ENCODE data around the gene OTOP3. TPM values are rescaled to one million over a fixed set of nuclear protein-coding genes. Genes with fewer than 3 reads are reported as not detected.
"Not testable (repeated sequence)": the region's sequence is repeated elsewhere in the genome, so short reads cannot be mapped to it uniquely, and the experiment has no call there.

Gene OTOP3
- total RNA-seq, 1 experiment from 2014 or later: not detected

- Histone ChIP-seq H3K4me1 (replicated peaks; ENCODE audit: insufficient read depth) (peaks cover 20% of the 10 kb centered on the region), H3K4me2 (no peak overlapping the region), H3K9me3 (ENCODE audit: insufficient read depth, low read depth) (no peaks in the 10 kb centered on the region), H3K27me3 (ENCODE audit: insufficient read depth, low read depth) (0 out of 2 replicates have a peak, but pooled peaks cover 8% of the 10 kb centered on the region), H3K4me3 (no peak overlapping the region), H3K36me3 (ENCODE audit: low read depth) (no peaks in the 10 kb centered on the region), H3K27ac (no peak overlapping the region), H4K20me1 (ENCODE audit: insufficient read depth) (no peaks in the 10 kb centered on the region), H3K9me2 (ENCODE audit: insufficient read depth) (no peaks in the 10 kb centered on the region), H2AFZ (no peak overlapping the region), H3K79me2 (ENCODE audit: low read depth) (no peaks in the 10 kb centered on the region), H3F3A (ENCODE audit: insufficient read depth, low read depth) (peaks cover 11% of the 10 kb centered on the region; the same call in 1 of the 2 replicates)
- DNase-seq: no peak
- CTCF ChIA-PET: no interaction called here
- intact Hi-C loops (cut with micrococcal nuclease; ENCODE audit: unreplicated experiment): no loop called here
- TF ChIP-seq, protein P1, sequence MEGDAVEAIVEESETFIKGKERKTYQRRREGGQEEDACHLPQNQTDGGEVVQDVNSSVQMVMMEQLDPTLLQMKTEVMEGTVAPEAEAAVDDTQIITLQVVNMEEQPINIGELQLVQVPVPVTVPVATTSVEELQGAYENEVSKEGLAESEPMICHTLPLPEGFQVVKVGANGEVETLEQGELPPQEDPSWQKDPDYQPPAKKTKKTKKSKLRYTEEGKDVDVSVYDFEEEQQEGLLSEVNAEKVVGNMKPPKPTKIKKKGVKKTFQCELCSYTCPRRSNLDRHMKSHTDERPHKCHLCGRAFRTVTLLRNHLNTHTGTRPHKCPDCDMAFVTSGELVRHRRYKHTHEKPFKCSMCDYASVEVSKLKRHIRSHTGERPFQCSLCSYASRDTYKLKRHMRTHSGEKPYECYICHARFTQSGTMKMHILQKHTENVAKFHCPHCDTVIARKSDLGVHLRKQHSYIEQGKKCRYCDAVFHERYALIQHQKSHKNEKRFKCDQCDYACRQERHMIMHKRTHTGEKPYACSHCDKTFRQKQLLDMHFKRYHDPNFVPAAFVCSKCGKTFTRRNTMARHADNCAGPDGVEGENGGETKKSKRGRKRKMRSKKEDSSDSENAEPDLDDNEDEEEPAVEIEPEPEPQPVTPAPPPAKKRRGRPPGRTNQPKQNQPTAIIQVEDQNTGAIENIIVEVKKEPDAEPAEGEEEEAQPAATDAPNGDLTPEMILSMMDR (conservative IDR thresholded peaks at IDR 0.05): no peak
- no peak for TF ChIP-seq EZH2 (IDR thresholded peaks at IDR 0.05; ENCODE audit: low read depth)
- BruUV-seq (replicated peaks): no TSS peak
- POLR2A ChIA-PET (ENCODE audit: unreplicated experiment): no interaction called here
Observed at GRCh38 chr17:74904687-74905409, 30.9 kb upstream of the OTOP3 start.

GRCh38 chr17:74906214-74906793 lies 29.4 kb upstream of the OTOP3 start:
- intact Hi-C loops (cut with micrococcal nuclease; ENCODE audit: unreplicated experiment); H3K9me2 ChIP-seq (ENCODE audit: insufficient read depth); H3K9me3 ChIP-seq (ENCODE audit: insufficient read depth, low read depth); H3K79me2 ChIP-seq (ENCODE audit: low read depth); BruUV-seq (replicated peaks); H3K27ac ChIP-seq; H3K36me3 ChIP-seq (ENCODE audit: low read depth); H3K4me3 ChIP-seq; DNase-seq; H3K27me3 ChIP-seq (ENCODE audit: insufficient read depth, low read depth); POLR2A ChIA-PET (ENCODE audit: unreplicated experiment); H3K4me2 ChIP-seq; H2AFZ ChIP-seq; H4K20me1 ChIP-seq (ENCODE audit: insufficient read depth): not testable (repeated sequence)
- peaks cover 20% of the 10 kb centered on the region for H3K4me1 ChIP-seq (replicated peaks; ENCODE audit: insufficient read depth)
- CTCF ChIA-PET: interaction anchor here (0.7 kb wide), 1 partner anchor 18 kb away, joined by 3 read pairs; no protein-coding TSS in a partner anchor
- H3F3A ChIP-seq (ENCODE audit: insufficient read depth, low read depth): peaks cover 11% of the 10 kb centered on the region; the same call in 1 of the 2 replicates

DNA sequence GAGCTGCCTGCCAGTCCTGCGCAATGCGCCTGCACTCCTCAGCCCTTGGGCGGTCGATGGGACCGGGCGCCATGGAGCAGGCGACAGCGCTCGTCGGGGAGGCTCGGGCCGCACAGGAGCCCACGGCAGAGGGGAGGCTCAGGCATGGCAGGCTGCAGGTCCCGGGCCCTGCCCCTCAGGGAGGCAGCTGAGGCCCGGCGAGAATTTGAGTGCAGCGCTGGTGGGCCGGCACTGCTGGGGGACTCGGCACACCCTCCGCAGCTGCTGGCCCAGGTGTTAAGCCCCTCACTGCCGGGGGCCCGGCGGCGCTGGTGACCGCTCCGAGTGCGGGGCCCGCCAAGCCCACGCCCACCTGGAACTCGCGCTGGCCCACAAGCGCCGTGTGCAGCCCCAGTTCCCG lies 28.7 kb upstream of the OTOP3 start:
- H3K9me3 ChIP-seq (ENCODE audit: insufficient read depth, low read depth): no peaks in the 10 kb centered on the region
- no peak overlapping the region for H3K27ac ChIP-seq
- no peak for DNase-seq
- POLR2A ChIA-PET (ENCODE audit: unreplicated experiment): no interaction called here
- no peaks in the 10 kb centered on the region for H3K9me2 ChIP-seq (ENCODE audit: insufficient read depth)
- H3K27me3 ChIP-seq (ENCODE audit: insufficient read depth, low read depth): no peaks in the 10 kb centered on the region
- H4K20me1 ChIP-seq (ENCODE audit: insufficient read depth): no peaks in the 10 kb centered on the region
- peaks cover 11% of the 10 kb centered on the region; the same call in 1 of the 2 replicates for H3F3A ChIP-seq (ENCODE audit: insufficient read depth, low read depth)
- H3K79me2 ChIP-seq (ENCODE audit: low read depth): no peaks in the 10 kb centered on the region
- CTCF ChIA-PET: no interaction called here
- no peak overlapping the region for H3K4me3 ChIP-seq
- H3K4me2 ChIP-seq: no peak overlapping the region
- TF ChIP-seq, protein P1 (conservative IDR thresholded peaks at IDR 0.05): no peak
- no peak for TF ChIP-seq EZH2 (IDR thresholded peaks at IDR 0.05; ENCODE audit: low read depth)
- H3K36me3 ChIP-seq (ENCODE audit: low read depth): no peaks in the 10 kb centered on the region
- BruUV-seq (replicated peaks): no TSS peak
- H3K4me1 ChIP-seq (replicated peaks; ENCODE audit: insufficient read depth): peaks cover 20% of the 10 kb centered on the region
- intact Hi-C loops (cut with micrococcal nuclease; ENCODE audit: unreplicated experiment): no loop called here
- no peak overlapping the region for H2AFZ ChIP-seq

- BruUV-seq (replicated peaks); H3K9me2 ChIP-seq (ENCODE audit: insufficient read depth); H3K36me3 ChIP-seq (ENCODE audit: low read depth); H3K27ac ChIP-seq; intact Hi-C loops (cut with micrococcal nuclease; ENCODE audit: unreplicated experiment); H3K4me3 ChIP-seq; DNase-seq; H3K79me2 ChIP-seq (ENCODE audit: low read depth); H3K27me3 ChIP-seq (ENCODE audit: insufficient read depth, low read depth); H2AFZ ChIP-seq; H3K9me3 ChIP-seq (ENCODE audit: insufficient read depth, low read depth); POLR2A ChIA-PET (ENCODE audit: unreplicated experiment); H4K20me1 ChIP-seq (ENCODE audit: insufficient read depth); CTCF ChIA-PET; H3K4me2 ChIP-seq: not testable (repeated sequence)
- Histone ChIP-seq H3F3A (ENCODE audit: insufficient read depth, low read depth) (peaks cover 11% of the 10 kb centered on the region; the same call in 1 of the 2 replicates), H3K4me1 (replicated peaks; ENCODE audit: insufficient read depth) (peaks cover 20% of the 10 kb centered on the region)
Observed at GRCh38 chr17:74909097-74909496, 26.6 kb upstream of the OTOP3 start.

- intact Hi-C loops (cut with micrococcal nuclease; ENCODE audit: unreplicated experiment); CTCF ChIA-PET; H3K4me3 ChIP-seq; H3K79me2 ChIP-seq (ENCODE audit: low read depth); H4K20me1 ChIP-seq (ENCODE audit: insufficient read depth); BruUV-seq (replicated peaks); H3K4me2 ChIP-seq; H3K36me3 ChIP-seq (ENCODE audit: low read depth); H2AFZ ChIP-seq; POLR2A ChIA-PET (ENCODE audit: unreplicated experiment); H3K9me2 ChIP-seq (ENCODE audit: insufficient read depth); DNase-seq; H3K27ac ChIP-seq; H3K27me3 ChIP-seq (ENCODE audit: insufficient read depth, low read depth); H3K9me3 ChIP-seq (ENCODE audit: insufficient read depth, low read depth): not testable (repeated sequence)
- Histone ChIP-seq H3F3A (ENCODE audit: insufficient read depth, low read depth) (peaks cover 11% of the 10 kb centered on the region; the same call in 1 of the 2 replicates), H3K4me1 (replicated peaks; ENCODE audit: insufficient read depth) (peaks cover 20% of the 10 kb centered on the region)
Observed at GRCh38 chr17:74911423-74911822, 24.3 kb upstream of the OTOP3 start.
